Ovary (tissue), 3 donors: ENCODE measurements around the gene EHD3.

Experiments used
- POLR2A ChIP-seq: fragments of 450-650 bp; IDR thresholded peaks from one replicate; pipeline ENCODE4 v1.6.1; 2017; ENCODE audit warnings: antibody characterized with exemption, mild to moderate bottlenecking, moderate library complexity
- TF ChIP-seq, protein P1 (sequence below), 3 donors: fragments of 450-650 bp in 2 of 3; fragments of 200-600 bp in 1 of 3; IDR thresholded peaks; one replicate each; pipeline versions ENCODE4 v1.5.1 to v1.8.0; 2016 to 2022; ENCODE audit warnings: antibody characterized with exemption in 3 of 3, mild to moderate bottlenecking in 1 of 3
- donor health status: DM: no; HTN: no; CAD: no.

GRCh38 chr2:31238126-31238905, 4.4 kb downstream of the EHD3 start:
- no peak for TF ChIP-seq POLR2A
- TF ChIP-seq, protein P1, sequence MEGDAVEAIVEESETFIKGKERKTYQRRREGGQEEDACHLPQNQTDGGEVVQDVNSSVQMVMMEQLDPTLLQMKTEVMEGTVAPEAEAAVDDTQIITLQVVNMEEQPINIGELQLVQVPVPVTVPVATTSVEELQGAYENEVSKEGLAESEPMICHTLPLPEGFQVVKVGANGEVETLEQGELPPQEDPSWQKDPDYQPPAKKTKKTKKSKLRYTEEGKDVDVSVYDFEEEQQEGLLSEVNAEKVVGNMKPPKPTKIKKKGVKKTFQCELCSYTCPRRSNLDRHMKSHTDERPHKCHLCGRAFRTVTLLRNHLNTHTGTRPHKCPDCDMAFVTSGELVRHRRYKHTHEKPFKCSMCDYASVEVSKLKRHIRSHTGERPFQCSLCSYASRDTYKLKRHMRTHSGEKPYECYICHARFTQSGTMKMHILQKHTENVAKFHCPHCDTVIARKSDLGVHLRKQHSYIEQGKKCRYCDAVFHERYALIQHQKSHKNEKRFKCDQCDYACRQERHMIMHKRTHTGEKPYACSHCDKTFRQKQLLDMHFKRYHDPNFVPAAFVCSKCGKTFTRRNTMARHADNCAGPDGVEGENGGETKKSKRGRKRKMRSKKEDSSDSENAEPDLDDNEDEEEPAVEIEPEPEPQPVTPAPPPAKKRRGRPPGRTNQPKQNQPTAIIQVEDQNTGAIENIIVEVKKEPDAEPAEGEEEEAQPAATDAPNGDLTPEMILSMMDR (IDR thresholded peaks at IDR 0.05): no peak
